T-helper 2 cell (primary cell): ENCODE measurements around the gene GATAD1.
"Not testable (repeated sequence)": the region's sequence is repeated elsewhere in the genome, so short reads cannot be mapped to it uniquely, and the experiment has no call there.

ENCODE experiments used
- DNase-seq, 5 experiments: peaks; one replicate each; pipeline versions ENCODE4 v3.0.0 to v3.0.0-alpha.2; 2012 to 2022

GATAD1 gene

DNA sequence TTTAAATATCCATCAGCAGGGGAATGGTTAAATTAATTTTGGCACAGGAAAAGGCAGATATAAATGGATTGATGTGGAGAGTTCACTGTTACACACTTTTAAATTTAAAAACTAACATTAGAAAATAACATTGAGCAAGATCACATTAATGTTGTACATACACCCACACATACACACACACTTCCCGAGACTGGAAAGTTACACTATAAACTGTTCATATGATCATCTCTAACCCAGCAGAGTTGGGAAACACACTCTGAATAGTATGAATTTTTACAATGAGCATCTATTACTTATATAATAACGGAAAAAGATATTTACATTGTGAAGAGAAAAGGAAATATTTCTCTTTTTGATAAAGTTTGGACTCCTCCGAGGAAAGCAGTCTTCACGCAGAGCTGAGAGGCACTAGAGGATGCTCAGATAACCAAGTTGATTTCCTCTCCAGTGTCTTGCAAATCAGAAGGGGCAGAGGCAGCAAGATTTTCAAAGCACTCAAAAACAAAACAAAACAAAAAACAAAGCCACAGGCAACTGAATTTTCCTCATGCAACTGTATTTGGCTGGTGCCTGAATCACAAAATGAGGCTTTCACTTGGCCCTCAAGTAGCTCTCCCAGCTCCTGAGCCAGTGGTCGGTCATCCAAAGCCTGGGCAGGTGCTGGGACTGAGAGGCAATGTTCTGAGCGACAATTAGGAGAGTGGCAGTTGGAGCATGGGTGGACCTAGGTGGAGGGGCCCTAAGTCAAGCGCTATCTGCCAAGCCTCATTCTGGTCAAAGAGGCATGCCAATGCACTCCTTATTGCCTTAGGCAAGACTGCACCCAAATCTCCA lies 10.5 kb upstream of the GATAD1 start:
- no peak for DNase-seq

DNA sequence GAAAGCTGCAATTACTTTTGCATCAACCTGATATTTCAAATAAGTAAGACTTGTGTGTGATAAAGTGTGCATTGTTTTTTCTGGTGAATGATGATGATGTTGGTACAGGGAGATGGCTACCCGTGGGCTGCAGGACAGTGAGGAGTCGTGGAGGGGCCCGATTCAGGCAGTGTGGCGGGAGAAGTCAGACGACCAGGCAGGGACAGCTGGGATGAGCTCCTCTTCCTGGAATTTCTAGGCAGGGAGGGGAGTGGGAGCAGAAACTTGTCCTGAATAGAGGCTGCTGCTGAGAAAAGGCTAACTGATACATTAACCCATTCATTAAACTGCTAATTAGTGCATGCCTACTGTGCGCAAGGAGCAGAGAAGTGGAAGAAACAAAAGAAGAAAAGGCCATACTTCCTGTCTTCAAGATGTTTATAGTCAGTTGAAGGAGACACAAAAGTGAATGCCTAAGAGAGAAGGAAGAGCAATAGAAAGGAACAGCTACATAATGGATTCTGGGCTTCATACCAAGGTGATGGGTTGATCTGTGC lies 9.3 kb upstream of the GATAD1 start:
- DNase-seq = no peak

DNA sequence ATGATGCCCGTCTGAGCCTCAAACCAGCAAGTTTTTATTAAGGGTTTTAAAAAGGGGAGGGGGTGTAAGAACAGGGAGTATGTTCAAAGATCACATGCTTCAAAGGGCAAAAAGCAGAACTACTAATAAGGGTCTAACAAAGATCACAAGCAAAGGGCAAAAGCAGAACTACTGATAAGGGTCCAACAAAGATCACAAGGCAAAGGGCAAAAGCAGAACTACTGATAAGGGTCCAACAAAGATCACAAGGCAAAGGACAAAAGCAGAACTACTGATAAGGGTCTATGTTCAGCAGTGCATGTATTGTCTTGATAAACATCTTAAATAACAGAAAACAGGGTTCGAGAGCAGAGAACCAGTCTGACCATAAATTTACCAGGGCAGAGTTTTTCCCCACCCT lies 4.6 kb upstream of the GATAD1 start:
- DNase-seq = not testable (repeated sequence)

DNA sequence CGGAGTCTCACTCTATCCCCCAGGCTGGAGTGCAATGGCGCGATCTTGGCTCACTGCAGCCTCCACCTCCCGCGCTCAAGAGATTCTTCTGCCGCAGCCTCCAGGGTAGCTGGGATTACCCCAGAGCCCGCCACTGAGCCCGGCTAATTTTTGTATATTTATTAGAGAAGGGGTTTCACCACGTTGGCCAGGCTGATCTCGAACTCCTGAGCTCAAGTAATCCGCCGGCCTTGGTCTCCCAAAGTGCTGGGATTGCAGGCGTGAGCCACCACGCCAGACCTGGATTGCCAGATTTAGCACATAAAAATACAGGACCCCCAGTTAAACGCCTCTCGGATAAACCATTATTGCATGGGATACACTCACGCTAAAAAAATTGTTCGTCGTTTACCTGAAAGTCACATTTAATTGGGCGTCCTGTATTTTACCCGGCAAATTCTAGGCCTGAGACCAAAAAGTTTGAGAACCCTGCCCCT lies 375 bp upstream of the GATAD1 start:
- DNase-seq = no peak

DNA sequence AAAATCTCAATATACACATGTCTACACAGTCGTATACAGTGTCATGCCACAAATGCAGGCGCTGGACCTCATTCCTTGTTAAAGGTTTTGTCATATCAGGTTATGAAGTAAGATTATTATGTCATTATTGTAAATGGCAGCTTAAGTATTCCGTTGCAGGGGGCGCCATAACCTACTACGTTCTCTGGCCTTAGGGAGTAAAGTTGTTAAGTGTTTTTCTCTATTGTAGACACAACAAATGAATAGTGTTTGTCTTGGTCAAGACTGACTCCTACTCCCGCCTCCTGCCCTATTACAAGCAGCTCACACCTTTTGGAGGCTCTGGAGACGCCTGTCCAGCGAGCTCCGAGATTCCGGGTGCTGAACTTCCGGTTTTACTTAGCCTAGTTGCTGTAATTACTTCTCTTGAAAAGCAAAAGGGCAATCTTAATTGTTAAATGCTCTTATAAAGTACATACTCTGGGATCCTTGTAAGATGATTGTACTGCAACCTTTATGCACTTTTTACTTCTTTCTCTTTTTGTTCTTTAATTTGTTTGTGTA lies 994 bp downstream of the GATAD1 start:
- peak in 4 of 5 experiments; percentile 21 to 77 (median 57) for DNase-seq

DNA sequence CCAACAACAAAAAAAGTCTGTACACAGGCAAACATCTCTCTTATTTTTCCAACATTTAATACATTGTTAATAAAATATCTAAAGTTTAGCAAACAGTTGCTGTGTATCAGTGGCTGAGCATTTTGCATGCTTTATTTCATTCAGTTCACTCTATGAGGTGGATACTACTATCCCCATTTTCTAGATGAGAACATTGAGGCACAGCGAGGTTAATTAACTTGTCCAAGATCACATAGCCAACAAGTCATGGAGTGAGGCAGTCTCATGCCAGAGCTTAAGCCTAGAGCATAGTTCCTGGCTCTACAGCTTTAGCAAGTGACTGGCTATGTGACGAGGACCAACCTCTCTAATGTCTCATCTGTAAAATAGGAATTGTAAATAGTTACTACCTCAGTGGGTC lies 4.4 kb downstream of the GATAD1 start:
- DNase-seq = no peak

DNA sequence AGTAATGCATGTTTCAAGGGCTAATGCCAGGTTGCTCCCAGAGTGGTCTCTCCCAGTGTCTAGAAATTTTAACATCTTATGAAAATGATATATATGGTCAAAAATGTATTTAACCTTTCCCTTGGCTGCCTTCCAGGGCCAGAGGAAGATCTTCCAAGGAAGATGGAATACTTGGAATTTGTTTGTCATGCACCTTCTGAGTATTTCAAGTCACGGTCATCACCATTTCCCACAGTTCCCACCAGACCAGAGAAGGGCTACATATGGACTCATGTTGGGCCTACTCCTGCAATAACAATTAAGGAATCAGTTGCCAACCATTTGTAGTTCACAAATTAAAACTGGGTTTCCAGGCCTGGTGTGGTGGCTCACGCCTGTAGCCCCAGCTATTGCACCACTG lies 9.0 kb downstream of the GATAD1 start:
- no peak for DNase-seq

DNA sequence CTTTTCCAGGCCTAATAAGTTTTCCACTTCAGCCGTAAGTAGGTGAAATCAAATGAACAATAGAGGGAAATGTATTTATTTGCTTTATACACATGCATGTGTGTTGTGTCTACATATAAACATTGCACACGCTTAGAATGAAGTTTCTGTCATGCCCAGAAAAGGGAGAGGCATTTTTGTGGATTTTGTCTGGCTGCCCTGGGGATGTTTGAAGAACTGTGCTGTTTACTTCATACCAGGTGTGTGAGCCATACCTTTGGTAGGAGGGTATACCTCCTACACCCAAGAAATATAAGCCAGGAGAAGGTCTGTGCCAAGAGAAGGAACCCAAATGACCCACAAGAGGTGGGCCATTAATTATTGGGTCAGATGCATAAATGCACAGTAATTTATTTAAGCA lies 12.8 kb downstream of the GATAD1 start:
- no peak for DNase-seq

DNA sequence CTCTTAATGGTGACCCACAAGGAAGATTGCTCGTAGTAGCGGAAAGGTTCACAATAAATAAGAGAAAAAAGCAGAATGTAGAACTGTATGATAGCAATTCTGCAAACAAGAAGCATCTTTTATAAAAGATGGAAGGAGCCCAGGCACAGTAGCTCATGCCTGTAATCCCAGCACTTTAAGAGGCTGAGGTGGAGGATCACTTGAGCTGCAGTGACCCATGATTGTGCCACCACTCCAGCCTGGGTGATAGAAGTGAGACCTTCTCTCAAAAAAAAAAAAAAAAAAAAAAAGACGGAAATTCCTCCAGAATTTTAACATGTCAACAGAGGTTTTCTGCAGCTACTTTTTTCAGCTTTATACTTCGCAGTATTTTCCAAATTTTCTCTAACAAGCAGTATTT lies 13.2 kb downstream of the GATAD1 start:
- DNase-seq = no peak

DNA sequence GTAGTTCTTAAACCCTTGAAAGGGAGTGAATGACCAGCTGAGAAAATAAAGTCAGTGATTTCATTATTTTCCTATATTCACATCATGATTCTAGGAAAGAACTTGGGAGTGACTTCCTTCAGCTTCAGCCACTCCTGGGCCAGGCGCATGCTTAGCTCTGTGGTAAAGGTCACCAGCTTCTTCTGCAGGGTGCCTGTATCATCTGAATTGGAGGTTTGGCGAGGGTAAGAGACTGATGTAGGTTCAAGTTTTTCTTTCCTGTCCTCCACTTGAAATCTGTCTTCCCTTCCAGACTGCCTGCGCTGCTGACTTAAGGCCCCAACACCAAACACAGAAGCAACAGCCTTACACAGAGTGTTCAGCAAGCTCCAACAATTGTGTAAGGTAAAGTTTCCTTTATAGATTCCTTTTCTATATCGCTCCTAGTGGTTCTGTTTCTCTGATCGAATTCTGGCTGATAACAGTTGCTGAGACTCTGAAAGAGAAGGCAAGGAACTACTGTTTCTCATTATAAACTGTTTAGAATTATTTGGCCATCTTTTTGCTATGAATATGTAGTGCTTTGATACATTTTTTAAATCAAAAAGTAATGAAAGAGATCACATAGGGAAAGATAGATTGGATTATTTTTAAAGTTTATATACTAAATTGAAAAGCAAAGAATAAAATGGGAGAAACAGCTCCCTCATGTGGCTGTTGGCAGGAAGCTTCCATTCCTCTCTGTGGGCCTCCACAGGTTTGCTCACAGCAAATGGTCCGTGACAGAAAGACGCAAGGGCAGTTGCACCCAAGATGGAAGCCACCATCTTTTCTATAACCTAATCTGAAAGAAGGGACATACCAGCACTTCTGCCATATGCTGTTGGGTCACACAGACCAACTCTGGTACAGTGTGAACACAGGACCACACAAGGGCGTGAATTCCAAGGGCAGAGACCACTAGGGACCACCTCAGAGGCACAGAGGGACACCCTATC lies 14.0 kb downstream of the GATAD1 start:
- peak in 1 of 5 experiments; percentile 65 for DNase-seq

DNA sequence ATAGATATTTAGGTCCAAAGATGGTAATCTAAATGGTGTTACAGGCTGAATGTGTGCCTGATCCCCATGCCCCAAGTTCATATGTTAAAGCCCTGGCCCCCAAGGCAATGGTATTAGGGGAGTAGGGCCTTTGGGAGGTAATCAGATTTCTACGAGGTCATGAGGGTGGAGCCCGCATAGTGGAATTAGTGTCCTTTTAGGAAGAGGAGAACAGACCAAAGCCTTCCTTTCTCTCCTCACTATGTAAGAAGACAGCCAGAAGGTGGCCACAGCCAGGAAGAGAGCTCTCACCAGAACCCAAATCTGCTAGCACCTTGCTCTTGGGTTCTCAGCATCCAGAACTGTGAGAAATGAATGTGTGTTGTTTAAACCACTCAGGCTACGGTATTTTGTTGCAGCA lies 15.3 kb downstream of the GATAD1 start:
- no peak for DNase-seq

DNA sequence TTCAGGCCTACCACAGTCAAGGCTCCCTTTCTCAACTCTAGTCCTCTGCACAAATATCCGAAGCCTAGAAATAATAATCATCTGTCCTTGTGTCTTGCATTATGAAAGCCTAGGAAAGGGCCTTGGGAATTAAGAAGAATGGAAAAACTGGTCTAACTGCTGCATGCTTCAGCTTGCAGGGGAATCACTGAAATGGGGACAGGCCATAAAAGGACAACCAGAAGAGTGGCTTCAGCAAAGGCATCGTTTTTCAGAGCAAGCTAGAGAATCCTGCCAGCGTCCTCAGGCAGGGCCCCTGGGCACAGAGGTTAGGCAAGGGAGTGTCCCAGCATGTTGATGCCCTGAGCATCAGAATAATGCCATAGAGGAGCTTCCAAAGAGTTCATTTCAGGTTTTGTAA lies 17.2 kb downstream of the GATAD1 start:
- no peak for DNase-seq

DNA sequence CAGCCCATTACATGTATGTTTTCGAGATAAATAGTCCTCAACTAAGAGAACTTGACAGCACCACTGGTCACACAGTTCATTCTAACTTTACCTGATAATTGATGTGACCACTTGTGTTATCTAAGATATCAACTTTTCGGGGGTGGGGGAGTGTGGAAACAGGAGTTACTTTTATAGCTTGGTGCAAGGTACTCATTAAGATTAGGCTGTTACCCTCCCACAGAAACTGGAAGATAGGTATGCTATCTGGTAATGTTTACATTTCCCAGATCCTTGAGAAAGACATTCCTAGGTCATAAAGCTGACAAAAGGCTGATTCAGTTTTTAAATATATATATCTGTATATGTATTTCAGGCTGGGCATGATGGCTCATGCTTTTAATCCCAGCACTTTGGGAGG lies 19.4 kb downstream of the GATAD1 start:
- DNase-seq = no peak

DNA sequence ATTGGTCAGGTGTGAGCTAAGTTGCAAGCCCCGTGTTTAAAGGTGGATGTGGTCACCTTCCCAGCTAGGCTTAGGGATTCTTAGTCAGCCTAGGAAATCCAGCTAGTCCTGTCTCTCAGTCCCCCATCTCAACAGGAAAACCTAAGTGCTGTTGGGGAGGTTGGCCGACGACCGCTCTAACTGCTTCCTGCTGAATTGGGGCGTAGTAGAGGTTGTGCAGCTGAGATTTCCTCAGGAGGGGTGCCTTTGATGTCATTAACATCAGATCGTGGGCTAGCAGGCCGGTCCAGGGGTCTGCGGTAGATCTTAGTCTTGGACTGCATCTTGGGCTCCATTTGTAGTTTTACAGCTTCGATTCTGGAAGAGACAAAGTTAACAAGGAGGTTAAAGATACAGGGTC lies 21.3 kb downstream of the GATAD1 start:
- not testable (repeated sequence) for DNase-seq

DNA sequence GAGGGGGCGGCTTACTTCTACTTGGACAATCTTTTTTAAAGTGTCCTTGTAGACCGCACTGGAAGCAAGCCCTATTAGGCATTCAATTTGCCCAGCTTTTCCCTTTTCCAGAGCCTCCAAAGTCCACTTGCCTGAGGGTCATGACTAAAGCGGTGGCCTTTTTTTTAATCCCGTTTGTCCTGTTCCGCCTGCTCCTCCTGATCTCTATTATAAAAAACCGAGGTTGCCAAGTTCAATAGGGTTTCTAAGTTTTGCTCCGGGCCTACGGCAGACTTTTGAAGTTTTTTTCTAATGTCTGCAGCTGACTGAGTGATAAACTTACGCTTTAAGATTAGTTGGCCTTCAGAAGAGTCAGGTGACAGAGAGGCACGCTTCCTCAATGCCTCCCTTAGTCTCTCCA lies 26.7 kb downstream of the GATAD1 start:
- not testable (repeated sequence) for DNase-seq

DNA sequence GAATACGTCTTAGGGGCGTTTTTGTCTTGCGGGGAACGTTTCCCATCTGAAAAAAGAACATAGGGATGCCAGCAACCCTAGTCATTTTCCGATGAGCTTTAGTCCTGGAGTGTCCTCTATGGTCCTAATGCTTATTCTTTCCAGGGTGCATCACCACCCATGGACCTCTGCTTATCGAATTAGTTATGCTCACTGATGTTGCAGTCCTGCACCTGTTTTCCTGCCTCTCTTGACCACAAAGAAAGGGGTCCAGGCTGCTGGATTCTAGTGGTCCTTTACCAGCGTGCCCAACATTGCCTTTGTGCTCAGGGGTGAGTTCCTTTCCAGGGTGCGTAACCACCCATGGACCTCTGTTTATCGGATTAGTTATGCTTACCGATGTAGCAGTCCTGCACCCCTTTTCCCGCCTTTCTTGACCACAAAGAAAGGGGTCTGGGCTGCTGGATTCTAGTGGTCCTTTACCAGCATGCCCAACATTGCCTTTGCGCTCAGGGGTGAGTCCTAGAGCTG lies 28.0 kb downstream of the GATAD1 start:
- not testable (repeated sequence) for DNase-seq

DNA sequence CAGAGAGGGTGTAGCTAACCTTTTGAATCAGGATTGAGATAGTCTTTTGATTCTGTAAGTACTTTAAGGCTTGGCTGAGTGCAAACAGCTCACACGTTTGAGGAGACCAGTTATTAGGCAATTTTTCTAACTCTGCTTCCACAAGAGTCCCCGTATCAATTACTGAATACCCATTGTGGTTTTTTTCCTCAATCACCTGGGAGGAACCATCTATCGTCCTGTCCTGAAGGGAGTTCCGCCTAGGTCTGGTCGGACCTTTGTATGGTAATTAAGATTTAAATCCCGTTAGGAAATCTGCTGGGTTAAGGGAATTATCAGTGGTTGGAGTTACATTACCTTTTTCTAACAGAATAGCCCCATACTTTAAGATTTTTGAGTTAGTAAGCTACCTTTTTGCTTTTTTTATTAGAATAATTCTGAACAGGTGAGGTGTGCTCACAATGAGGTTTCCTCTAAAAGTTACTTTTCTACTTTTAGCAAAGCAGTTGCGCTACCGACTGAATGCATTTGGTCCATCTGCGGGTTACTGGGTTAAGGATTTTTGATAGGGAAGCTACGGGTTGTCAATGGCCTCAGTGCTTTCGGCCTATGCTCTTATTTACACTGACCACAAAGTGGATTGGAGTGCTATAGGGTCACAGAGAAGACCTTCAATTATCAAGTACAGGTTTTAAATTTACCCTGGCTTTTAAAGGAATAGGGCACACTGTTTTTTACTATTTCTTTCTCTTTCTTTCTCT lies 28.7 kb downstream of the GATAD1 start:
- DNase-seq = not testable (repeated sequence)

DNA sequence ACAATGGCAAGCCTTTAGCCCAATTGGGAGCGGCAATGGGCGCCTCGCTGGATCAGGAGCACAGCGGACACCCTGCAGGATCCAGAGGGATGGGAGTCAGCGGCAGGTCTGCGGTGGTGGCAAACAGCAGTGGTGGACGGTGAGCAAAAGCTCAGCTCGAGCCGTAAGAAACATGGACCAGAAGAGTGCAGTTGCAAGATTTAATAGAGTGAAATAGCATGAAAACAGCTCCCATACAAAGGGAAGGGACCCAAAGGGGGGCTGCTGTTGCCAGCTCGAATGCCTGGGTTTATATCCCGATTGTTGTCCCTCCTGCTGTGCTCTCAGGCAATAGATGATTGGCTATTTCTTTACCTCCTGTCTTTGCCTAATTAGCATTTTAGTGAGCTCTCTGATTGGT lies 30.4 kb downstream of the GATAD1 start, which contains the start of gene ERVW-1:
Gene ERVW-1 (minus strand): TSS at position 266 of the 400 bp plus-strand sequence. CDS start 7,565 bp downstream, outside the sequence.
- not testable (repeated sequence) for DNase-seq

DNA sequence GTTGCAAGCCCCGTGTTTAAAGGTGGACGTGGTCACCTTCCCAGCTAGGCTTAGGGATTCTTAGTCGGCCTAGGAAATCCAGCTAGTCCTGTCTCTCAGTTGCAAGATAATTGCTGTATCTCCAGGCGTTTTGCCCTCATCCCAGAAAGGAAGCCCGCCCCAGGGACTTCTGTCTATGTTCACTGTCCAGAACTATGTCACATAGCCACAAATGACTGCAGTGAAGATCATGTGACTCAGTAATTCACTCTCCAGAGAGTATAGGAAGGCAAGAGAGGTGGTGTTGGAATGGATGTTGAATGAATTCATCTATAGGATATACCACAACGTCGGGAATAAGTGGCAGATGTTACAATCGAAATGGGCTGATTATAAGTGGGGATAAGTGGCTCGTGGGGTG lies 30.8 kb downstream of the GATAD1 start:
- no peak for DNase-seq

DNA sequence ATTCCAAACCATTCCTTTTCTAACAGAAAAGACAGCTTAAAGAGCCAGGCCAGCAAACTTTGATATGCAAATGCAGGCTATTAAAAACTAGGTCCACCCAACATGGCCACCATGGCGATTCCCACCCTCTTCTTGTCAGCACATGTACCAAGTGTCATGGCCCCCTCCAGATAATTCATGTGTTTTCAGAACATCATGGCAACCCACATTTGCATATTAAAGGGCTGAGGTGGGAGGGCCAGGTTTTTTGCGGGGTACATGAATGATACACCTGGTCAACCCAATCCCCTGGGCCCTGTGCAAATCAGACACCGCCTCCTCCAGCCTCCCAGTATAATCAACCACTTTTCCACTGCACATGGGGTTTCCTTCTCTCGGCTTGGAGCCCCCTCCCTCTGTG lies 31.4 kb downstream of the GATAD1 start:
- no peak for DNase-seq

DNA sequence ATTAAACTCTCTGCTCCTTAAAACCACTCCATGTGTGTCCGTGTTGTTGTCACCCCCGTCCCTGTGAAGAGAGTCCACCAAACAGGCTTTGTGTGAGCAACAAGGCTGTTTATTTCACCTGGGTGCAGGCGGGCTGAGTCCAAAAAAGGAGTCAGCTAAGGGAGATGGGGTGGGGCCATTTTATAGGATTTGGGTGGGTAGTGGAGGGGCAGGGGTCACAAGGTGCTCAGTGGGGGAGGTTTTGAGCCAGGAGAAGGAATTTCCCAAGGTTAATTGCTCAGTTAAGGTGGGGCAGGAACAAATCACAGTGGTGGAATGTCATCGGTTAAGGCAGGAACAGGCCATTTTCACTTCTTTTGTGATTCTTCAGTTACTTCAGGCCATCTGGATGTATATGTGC lies 31.9 kb downstream of the GATAD1 start:
- not testable (repeated sequence) for DNase-seq

DNA sequence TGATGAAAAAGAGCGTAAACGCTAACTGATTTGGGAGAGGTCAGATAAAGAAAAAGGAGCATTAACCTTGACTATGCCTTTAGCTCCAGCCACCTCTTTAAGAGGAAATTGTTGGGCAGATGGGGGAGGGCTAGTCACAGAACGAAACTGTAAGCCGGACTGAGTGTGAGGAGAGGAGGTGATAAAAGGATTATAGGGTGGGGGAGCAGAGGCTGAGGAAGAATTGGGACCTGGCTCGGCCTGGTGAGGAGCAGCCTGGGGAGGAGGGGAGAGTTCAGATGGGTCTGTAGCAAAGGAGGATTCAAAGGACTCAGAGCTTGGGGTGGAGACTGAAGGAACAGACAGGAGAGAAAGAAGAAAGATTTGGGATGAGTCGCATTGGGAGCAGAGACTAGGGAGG lies 36.3 kb downstream of the GATAD1 start:
- not testable (repeated sequence) for DNase-seq
